ENCODE data around the gene SBF2.

Gene SBF2

DNA sequence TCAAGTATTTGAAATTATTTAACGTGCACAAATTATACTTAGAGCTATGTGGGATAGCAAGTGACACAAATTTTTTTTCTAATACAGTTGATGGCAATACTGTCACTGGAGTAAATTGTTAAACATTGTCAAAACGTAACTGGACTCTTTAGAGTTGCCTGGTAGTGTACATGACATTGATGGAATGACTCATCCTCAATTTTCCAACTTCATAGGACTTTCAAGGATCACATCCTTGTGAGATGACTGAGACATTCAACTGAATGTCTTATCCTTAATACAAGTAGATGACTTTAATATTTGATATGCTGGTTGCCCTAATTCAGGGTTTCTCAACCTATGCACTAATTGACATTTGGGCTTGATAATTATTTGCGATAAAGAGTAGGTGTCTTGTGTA, 320.1 kb downstream of the SBF2 start:
- no peak for DNase-seq (ENCODE audit: low read depth)
- TF ChIP-seq, protein P1, sequence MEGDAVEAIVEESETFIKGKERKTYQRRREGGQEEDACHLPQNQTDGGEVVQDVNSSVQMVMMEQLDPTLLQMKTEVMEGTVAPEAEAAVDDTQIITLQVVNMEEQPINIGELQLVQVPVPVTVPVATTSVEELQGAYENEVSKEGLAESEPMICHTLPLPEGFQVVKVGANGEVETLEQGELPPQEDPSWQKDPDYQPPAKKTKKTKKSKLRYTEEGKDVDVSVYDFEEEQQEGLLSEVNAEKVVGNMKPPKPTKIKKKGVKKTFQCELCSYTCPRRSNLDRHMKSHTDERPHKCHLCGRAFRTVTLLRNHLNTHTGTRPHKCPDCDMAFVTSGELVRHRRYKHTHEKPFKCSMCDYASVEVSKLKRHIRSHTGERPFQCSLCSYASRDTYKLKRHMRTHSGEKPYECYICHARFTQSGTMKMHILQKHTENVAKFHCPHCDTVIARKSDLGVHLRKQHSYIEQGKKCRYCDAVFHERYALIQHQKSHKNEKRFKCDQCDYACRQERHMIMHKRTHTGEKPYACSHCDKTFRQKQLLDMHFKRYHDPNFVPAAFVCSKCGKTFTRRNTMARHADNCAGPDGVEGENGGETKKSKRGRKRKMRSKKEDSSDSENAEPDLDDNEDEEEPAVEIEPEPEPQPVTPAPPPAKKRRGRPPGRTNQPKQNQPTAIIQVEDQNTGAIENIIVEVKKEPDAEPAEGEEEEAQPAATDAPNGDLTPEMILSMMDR (IDR thresholded peaks at IDR 0.05; ENCODE audit: control insufficient read depth, insufficient read depth, low read depth, low read length, missing control alignments): no peak
- H3K4me3 ChIP-seq (ENCODE audit: control insufficient read depth, low read depth, low read length): no peak overlapping the region

DNA sequence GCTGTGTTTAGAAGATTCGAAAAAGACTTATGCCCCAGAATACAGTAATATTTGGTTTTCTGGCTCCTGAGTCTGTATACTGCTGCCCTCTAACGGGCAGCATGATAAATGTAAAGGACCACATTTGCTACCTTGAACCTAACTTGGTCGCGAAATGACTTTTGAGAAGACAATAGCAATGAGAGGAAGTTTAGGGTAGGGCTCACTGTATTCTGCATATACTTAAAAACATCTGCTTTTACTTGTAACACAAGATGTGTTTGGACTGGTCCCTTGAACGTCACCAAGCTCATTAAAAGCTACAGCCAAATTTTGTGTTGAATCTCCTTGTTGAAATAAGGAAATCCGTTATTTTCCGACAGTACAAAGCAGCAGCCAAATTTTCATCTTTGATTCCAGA, 321.0 kb downstream of the SBF2 start:
- peak; percentile 40 for DNase-seq (ENCODE audit: low read depth)
- TF ChIP-seq, protein P1 (IDR thresholded peaks at IDR 0.05; ENCODE audit: control insufficient read depth, insufficient read depth, low read depth, low read length, missing control alignments): peak; percentile 76
- H3K4me3 ChIP-seq (ENCODE audit: control insufficient read depth, low read depth, low read length): no peak overlapping the region

DNA sequence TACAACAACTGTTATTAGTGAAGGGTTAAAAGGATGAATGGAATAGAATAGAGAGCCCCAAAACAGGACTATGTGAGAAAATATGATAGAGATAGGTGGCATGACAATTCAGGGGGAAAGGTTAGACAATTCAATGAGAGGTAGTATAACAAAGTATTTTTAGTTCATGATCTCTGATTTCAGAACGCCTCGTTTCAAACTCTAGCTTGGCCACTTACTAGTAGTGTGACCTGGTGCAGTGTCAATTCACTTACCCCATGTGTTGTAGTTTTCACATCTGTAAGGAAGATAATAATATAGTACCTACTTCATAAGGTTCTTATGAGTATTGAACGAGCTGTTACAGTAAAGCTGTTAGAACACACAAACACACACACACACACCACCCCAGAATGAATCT, 322.1 kb downstream of the SBF2 start:
- H3K4me3 ChIP-seq (ENCODE audit: control insufficient read depth, low read depth, low read length): no peak overlapping the region
- no peak for DNase-seq (ENCODE audit: low read depth)
- TF ChIP-seq, protein P1 (IDR thresholded peaks at IDR 0.05; ENCODE audit: control insufficient read depth, insufficient read depth, low read depth, low read length, missing control alignments): no peak

DNA sequence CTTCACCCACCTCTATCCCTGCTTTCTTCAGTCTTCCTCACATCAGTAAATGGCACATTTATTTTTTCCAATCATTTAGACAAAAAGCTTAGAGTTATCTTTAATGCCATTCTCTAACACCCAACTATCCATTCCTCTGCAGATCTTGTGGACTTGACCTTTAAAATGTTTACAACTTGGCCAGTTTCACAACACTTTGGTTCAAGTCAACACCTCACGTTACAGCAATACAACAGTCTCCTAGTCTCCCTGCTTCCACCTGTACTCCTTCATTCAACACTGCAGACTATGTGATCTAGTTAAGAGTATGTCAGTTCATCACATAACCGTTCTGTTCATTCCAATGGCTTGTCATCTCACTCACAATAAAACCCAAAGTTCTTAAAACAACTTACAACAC, 325.0 kb downstream of the SBF2 start:
- TF ChIP-seq, protein P1 (IDR thresholded peaks at IDR 0.05; ENCODE audit: control insufficient read depth, insufficient read depth, low read depth, low read length, missing control alignments): no peak
- no peak for DNase-seq (ENCODE audit: low read depth)
- H3K4me3 ChIP-seq (ENCODE audit: control insufficient read depth, low read depth, low read length): no peak overlapping the region

DNA sequence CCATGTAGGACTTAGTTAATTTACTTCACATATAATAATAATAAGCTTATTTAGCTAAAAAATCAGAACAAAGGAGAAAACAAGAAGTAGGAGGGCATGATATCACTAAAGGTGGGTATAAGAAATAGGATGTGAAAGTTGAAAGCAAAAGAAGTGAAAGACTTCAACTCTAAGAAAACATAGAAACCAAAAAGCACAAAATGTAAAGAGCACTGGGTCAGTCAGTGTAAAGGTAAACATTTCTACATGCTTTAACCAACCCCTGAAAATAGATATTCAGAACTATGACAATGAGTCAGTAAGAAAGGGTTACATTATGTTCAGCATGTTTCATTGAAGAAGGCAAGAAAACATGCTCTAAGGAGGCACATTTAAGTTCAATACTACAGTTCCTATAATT, 331.3 kb downstream of the SBF2 start:
- no peak overlapping the region for H3K4me3 ChIP-seq (ENCODE audit: control insufficient read depth, low read depth, low read length)
- TF ChIP-seq, protein P1 (IDR thresholded peaks at IDR 0.05; ENCODE audit: control insufficient read depth, insufficient read depth, low read depth, low read length, missing control alignments): no peak

DNA sequence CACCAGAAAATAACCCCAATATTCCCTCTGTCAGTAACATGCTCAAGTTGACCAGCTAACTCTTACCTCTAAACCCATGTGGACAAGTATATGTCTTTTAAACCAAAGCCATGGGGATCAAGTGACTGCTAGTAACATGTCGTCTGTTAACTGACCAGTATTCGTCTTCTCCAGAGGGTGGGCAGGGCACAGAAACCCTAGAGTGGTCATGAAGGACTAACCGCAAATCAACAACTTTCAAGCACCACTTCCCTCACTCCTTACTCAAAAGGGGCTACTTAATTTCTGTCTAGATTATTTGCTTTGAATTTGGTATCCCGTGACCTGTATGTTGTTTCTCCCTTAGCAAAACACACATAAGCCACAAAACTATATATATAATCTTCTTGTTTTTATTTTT, 336.9 kb downstream of the SBF2 start:
- no peak overlapping the region for H3K4me3 ChIP-seq (ENCODE audit: control insufficient read depth, low read depth, low read length)
- TF ChIP-seq, protein P1 (IDR thresholded peaks at IDR 0.05; ENCODE audit: control insufficient read depth, insufficient read depth, low read depth, low read length, missing control alignments): no peak

More for the DNA sequence above, 331.3 kb downstream of the SBF2 start:
- no peak for DNase-seq (ENCODE audit: low read depth)

DNA sequence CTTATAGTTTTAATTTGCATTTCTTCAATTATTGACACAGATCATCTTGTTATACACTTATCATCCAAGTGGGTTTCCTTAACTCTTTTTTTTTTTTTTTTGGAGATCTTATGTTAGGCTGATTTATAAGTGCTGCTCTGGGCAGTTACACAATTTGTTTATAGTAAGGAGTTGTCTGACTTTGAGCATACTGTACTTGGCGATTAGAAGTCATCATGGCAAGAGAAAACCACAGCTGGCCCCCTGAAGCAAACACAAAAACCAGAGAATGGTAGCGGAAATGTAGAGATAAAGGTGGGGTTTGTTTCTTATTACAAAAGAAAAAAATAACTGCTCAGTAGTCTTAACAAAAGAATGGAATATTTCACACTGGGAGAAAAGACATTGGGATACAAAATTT, 337.5 kb downstream of the SBF2 start:
- H3K4me3 ChIP-seq (ENCODE audit: control insufficient read depth, low read depth, low read length): no peak overlapping the region
- DNase-seq (ENCODE audit: low read depth): no peak
- TF ChIP-seq, protein P1 (IDR thresholded peaks at IDR 0.05; ENCODE audit: control insufficient read depth, insufficient read depth, low read depth, low read length, missing control alignments): no peak

More for the DNA sequence above, 336.9 kb downstream of the SBF2 start:
- no peak for DNase-seq (ENCODE audit: low read depth)

Measured in AG09309 (cell line).